ENCODE data around the gene RPL18A. TPM values are rescaled to one million over a fixed set of nuclear protein-coding genes. Genes with fewer than 3 reads are reported as not detected.

Gene RPL18A
- 1,000 to 10,000 TPM; 1,544 to 1,849 (median 1,738) TPM for total RNA-seq

GRCh38 chr19:17859533-17860330 lies at the start of gene RPL18A:
Gene RPL18A, plus strand, starts transcription at chr19:17859910. Its CDS starts 47 bp downstream, at chr19:17859957.
- peak; percentile 95 for DNase-seq (ENCODE audit: low spot score in 2 of 2)
- 0 to 1% methylated on average over 47 to 76 of the region's 80 CpGs for WGBS, 2 donors
- TF ChIP-seq CTCF (IDR thresholded peaks at IDR 0.05) = peak; percentile 81 to 95 (median 85)
- TF ChIP-seq EP300 (IDR thresholded peaks at IDR 0.05) = peak; percentile 81 to 98
- peak; percentile 89 to 97 for TF ChIP-seq POLR2A (IDR thresholded peaks at IDR 0.05)
- Histone ChIP-seq H3K4me3 (peak within 1 kb of the TSS; percentile 92 to 98 (median 96)), H3K27me3 (no peaks in the 10 kb centered on the region), H3K4me1 (peaks cover 0 to 27% (median 16%) of the 10 kb centered on the region in 4 donors), H3K36me3 (peaks cover 9 to 39% (median 24%) of the 10 kb centered on the region in 3 donors), H3K9me3 (no peaks in the 10 kb centered on the region), H3K27ac (peak within 1 kb of the TSS; percentile 85 to 96 (median 90))

- Histone ChIP-seq H3K27me3 (peaks cover 0 to 5% of the 10 kb centered on the region in 2 donors), H3K36me3 (no peaks in the 10 kb centered on the region), H3K4me3 (no peak overlapping the region), H3K4me1 (no peaks in the 10 kb centered on the region), H3K27ac (no peak overlapping the region), H3K9me3 (peaks cover 0 to 22% (median 0%) of the 10 kb centered on the region in 4 donors)
- no peak for DNase-seq (ENCODE audit: low spot score in 2 of 2)
- 94 to 98% methylated on average over 2 of the region's 2 CpGs for WGBS, 2 donors
- TF ChIP-seq POLR2A (IDR thresholded peaks at IDR 0.05) (no peak), CTCF (IDR thresholded peaks at IDR 0.05) (no peak), EP300 (IDR thresholded peaks at IDR 0.05) (no peak)
These were observed 48.6 kb upstream of the RPL18A start for GRCh38 chr19:17811103-17811502.

GRCh38 chr19:17811681-17812080 lies 48.0 kb upstream of the RPL18A start:
- WGBS, 2 donors = 86 to 88% methylated on average over 12 to 20 of the region's 20 CpGs
- H3K27ac ChIP-seq = no peak overlapping the region
- peaks cover 0 to 22% (median 0%) of the 10 kb centered on the region in 4 donors for H3K9me3 ChIP-seq
- no peak overlapping the region for H3K4me3 ChIP-seq
- H3K4me1 ChIP-seq = no peaks in the 10 kb centered on the region
- no peaks in the 10 kb centered on the region for H3K36me3 ChIP-seq
- TF ChIP-seq EP300 (IDR thresholded peaks at IDR 0.05) (no peak), POLR2A (IDR thresholded peaks at IDR 0.05) (no peak), CTCF (IDR thresholded peaks at IDR 0.05) (no peak)
- peaks cover 0 to 5% of the 10 kb centered on the region in 2 donors for H3K27me3 ChIP-seq
- DNase-seq (ENCODE audit: low spot score in 2 of 2) = no peak

- H3K4me3 ChIP-seq = no peak overlapping the region
- no peaks in the 10 kb centered on the region for H3K36me3 ChIP-seq
- peaks cover 0 to 5% of the 10 kb centered on the region in 2 donors for H3K27me3 ChIP-seq
- 71 to 78% methylated on average over 5 of the region's 5 CpGs for WGBS, 2 donors
- no peak overlapping the region for H3K27ac ChIP-seq
- DNase-seq (ENCODE audit: low spot score in 2 of 2) = no peak
- H3K4me1 ChIP-seq = no peaks in the 10 kb centered on the region
- no peak for TF ChIP-seq EP300 (IDR thresholded peaks at IDR 0.05)
- TF ChIP-seq POLR2A (IDR thresholded peaks at IDR 0.05) = no peak
- TF ChIP-seq CTCF (IDR thresholded peaks at IDR 0.05) = no peak
- H3K9me3 ChIP-seq = peaks cover 0 to 22% (median 0%) of the 10 kb centered on the region in 4 donors
These were observed 47.6 kb upstream of the RPL18A start for GRCh38 chr19:17812099-17812498.

GRCh38 chr19:17817668-17818363 lies 41.9 kb upstream of the RPL18A start:
- Histone ChIP-seq H3K9me3 (peaks cover 0 to 7% (median 0%) of the 10 kb centered on the region in 4 donors), H3K27ac (no peak overlapping the region), H3K4me1 (no peaks in the 10 kb centered on the region), H3K36me3 (no peaks in the 10 kb centered on the region), H3K4me3 (no peak overlapping the region), H3K27me3 (peaks cover 0 to 12% of the 10 kb centered on the region in 2 donors)
- no peak for DNase-seq (ENCODE audit: low spot score in 2 of 2)
- WGBS, 2 donors = 84 to 87% methylated on average over 13 of the region's 13 CpGs
- TF ChIP-seq EP300 (IDR thresholded peaks at IDR 0.05) (no peak), POLR2A (IDR thresholded peaks at IDR 0.05) (no peak), CTCF (IDR thresholded peaks at IDR 0.05) (no peak)
